ENCODE results near the gene SLC12A6. TPM values are rescaled to one million over a fixed set of nuclear protein-coding genes. Genes with fewer than 3 reads are reported as not detected.
"Not testable (repeated sequence)": the region's sequence is repeated elsewhere in the genome, so short reads cannot be mapped to it uniquely, and the experiment has no call there.

The SLC12A6 gene
- polyA plus RNA-seq, 1 donor from 2014 or later: 7.3 TPM

DNA sequence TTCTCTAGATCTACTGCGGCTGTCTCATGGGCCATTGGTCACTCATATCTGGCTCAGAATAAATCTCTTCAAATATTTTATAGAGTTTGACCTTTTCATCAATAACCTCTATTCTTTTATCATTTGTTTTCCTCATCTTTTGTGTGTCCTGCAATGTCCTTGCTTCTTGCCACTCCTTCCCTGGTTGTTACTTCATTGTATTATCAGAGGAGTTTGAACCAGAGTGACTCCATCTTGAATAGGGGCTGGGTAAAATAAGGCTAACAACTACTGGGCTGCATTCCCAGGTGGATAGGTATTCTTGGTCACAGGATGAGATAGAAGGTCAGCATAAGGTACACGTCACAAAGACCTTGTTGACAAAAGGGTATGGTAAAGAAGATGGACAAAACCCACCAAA lies 39.3 kb upstream of the SLC12A6 start:
- Histone ChIP-seq H3K27me3 (ENCODE audit: insufficient read depth, low read depth, low read length) (no peaks in the 10 kb centered on the region), H3K9me3 (ENCODE audit: low read length) (no peaks in the 10 kb centered on the region), H3F3A (ENCODE audit: insufficient read depth, low read length, poor library complexity, severe bottlenecking) (no peaks in the 10 kb centered on the region), H3K9ac (ENCODE audit: low read length) (no peak overlapping the region), H3K4me2 (ENCODE audit: low read length) (no peak overlapping the region), H3K4me3 (ENCODE audit: low read length) (no peak overlapping the region), H3K79me2 (replicated peaks; ENCODE audit: insufficient read depth, low read length) (no peaks in the 10 kb centered on the region), H2AFZ (ENCODE audit: low read depth, low read length) (no peak overlapping the region), H3K27ac (ENCODE audit: low read length) (no peak overlapping the region), H3K9me2 (ENCODE audit: insufficient read depth, low read length) (no peaks in the 10 kb centered on the region), H3K36me3 (ENCODE audit: insufficient read depth, low read length) (no peaks in the 10 kb centered on the region), H4K20me1 (ENCODE audit: insufficient read depth) (no peaks in the 10 kb centered on the region)
- TF ChIP-seq RAD21 (conservative IDR thresholded peaks at IDR 0.05) (no peak), TAF1 (IDR thresholded peaks at IDR 0.05; ENCODE audit: low read depth) (no peak), SMC3 (conservative IDR thresholded peaks at IDR 0.05; ENCODE audit: poor library complexity) (no peak), MXI1 (conservative IDR thresholded peaks at IDR 0.05; ENCODE audit: poor library complexity, severe bottlenecking) (no peak)

DNA sequence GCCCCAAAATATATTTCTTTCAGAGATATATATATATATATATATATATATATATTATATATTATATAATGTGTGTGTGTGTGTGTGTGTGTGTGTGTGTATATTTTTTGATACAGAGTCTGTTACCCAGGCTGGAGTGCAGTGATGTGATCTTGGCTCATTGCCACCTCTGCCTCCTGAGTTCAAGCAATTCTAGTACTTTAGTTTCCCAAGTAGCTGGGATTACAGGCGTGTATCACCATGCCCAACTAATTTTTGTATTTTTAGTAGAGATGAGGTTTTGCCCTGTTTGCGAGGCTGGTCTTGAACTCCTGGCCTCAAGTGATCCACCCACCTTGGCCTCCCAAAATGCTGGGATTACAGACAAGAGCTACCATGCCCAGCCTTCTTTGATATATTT lies 38.0 kb upstream of the SLC12A6 start:
- H2AFZ ChIP-seq (ENCODE audit: low read depth, low read length); H3K4me2 ChIP-seq (ENCODE audit: low read length); H3K27ac ChIP-seq (ENCODE audit: low read length); H3K4me3 ChIP-seq (ENCODE audit: low read length); H3K9ac ChIP-seq (ENCODE audit: low read length); H4K20me1 ChIP-seq (ENCODE audit: insufficient read depth); H3K9me2 ChIP-seq (ENCODE audit: insufficient read depth, low read length); H3K79me2 ChIP-seq (replicated peaks; ENCODE audit: insufficient read depth, low read length); H3K36me3 ChIP-seq (ENCODE audit: insufficient read depth, low read length); H3K27me3 ChIP-seq (ENCODE audit: insufficient read depth, low read depth, low read length); H3K9me3 ChIP-seq (ENCODE audit: low read length); H3F3A ChIP-seq (ENCODE audit: insufficient read depth, low read length, poor library complexity, severe bottlenecking): not testable (repeated sequence)

- H4K20me1 ChIP-seq (ENCODE audit: insufficient read depth): no peaks in the 10 kb centered on the region
- no peaks in the 10 kb centered on the region for H3K79me2 ChIP-seq (replicated peaks; ENCODE audit: insufficient read depth, low read length)
- H3K27ac ChIP-seq (ENCODE audit: low read length): no peak overlapping the region
- H3K27me3 ChIP-seq (ENCODE audit: insufficient read depth, low read depth, low read length): no peaks in the 10 kb centered on the region
- TF ChIP-seq MXI1 (conservative IDR thresholded peaks at IDR 0.05; ENCODE audit: poor library complexity, severe bottlenecking): no peak
- TF ChIP-seq RAD21 (conservative IDR thresholded peaks at IDR 0.05): no peak
- TF ChIP-seq SMC3 (conservative IDR thresholded peaks at IDR 0.05; ENCODE audit: poor library complexity): no peak
- no peak for TF ChIP-seq TAF1 (IDR thresholded peaks at IDR 0.05; ENCODE audit: low read depth)
- TF ChIP-seq, protein P1, sequence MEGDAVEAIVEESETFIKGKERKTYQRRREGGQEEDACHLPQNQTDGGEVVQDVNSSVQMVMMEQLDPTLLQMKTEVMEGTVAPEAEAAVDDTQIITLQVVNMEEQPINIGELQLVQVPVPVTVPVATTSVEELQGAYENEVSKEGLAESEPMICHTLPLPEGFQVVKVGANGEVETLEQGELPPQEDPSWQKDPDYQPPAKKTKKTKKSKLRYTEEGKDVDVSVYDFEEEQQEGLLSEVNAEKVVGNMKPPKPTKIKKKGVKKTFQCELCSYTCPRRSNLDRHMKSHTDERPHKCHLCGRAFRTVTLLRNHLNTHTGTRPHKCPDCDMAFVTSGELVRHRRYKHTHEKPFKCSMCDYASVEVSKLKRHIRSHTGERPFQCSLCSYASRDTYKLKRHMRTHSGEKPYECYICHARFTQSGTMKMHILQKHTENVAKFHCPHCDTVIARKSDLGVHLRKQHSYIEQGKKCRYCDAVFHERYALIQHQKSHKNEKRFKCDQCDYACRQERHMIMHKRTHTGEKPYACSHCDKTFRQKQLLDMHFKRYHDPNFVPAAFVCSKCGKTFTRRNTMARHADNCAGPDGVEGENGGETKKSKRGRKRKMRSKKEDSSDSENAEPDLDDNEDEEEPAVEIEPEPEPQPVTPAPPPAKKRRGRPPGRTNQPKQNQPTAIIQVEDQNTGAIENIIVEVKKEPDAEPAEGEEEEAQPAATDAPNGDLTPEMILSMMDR (IDR thresholded peaks at IDR 0.05; ENCODE audit: poor library complexity, severe bottlenecking): no peak
- no peak for TF ChIP-seq EZH2 (IDR thresholded peaks at IDR 0.05; ENCODE audit: borderline replicate concordance, insufficient read depth, low read length, poor library complexity, severe bottlenecking)
- TF ChIP-seq, protein P2, sequence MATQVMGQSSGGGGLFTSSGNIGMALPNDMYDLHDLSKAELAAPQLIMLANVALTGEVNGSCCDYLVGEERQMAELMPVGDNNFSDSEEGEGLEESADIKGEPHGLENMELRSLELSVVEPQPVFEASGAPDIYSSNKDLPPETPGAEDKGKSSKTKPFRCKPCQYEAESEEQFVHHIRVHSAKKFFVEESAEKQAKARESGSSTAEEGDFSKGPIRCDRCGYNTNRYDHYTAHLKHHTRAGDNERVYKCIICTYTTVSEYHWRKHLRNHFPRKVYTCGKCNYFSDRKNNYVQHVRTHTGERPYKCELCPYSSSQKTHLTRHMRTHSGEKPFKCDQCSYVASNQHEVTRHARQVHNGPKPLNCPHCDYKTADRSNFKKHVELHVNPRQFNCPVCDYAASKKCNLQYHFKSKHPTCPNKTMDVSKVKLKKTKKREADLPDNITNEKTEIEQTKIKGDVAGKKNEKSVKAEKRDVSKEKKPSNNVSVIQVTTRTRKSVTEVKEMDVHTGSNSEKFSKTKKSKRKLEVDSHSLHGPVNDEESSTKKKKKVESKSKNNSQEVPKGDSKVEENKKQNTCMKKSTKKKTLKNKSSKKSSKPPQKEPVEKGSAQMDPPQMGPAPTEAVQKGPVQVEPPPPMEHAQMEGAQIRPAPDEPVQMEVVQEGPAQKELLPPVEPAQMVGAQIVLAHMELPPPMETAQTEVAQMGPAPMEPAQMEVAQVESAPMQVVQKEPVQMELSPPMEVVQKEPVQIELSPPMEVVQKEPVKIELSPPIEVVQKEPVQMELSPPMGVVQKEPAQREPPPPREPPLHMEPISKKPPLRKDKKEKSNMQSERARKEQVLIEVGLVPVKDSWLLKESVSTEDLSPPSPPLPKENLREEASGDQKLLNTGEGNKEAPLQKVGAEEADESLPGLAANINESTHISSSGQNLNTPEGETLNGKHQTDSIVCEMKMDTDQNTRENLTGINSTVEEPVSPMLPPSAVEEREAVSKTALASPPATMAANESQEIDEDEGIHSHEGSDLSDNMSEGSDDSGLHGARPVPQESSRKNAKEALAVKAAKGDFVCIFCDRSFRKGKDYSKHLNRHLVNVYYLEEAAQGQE (IDR thresholded peaks at IDR 0.05; ENCODE audit: borderline replicate concordance): no peak
- TF ChIP-seq POLR2AphosphoS5 (IDR thresholded peaks at IDR 0.05): no peak
- no peak for TF ChIP-seq EP300 (conservative IDR thresholded peaks at IDR 0.05; ENCODE audit: poor library complexity, severe bottlenecking)
- no peaks in the 10 kb centered on the region for H3K9me2 ChIP-seq (ENCODE audit: insufficient read depth, low read length)
- H2AFZ ChIP-seq (ENCODE audit: low read depth, low read length): no peak overlapping the region
- H3K4me3 ChIP-seq (ENCODE audit: low read length): no peak overlapping the region
- H3K36me3 ChIP-seq (ENCODE audit: insufficient read depth, low read length): no peaks in the 10 kb centered on the region
- H3K9ac ChIP-seq (ENCODE audit: low read length): no peak overlapping the region
- no peak overlapping the region for H3K4me2 ChIP-seq (ENCODE audit: low read length)
- H3K9me3 ChIP-seq (ENCODE audit: low read length): no peaks in the 10 kb centered on the region
- H3F3A ChIP-seq (ENCODE audit: insufficient read depth, low read length, poor library complexity, severe bottlenecking): no peaks in the 10 kb centered on the region
Measured at GRCh38 chr15:34374816-34375215, 37.2 kb upstream of the SLC12A6 start.

Measured in neural cell (in vitro differentiated cells).